H1 (cell line): ENCODE measurements around the gene GAK. TPM values are rescaled to one million over a fixed set of nuclear protein-coding genes. Genes with fewer than 3 reads are reported as not detected.

Experiments
- CTCF ChIA-PET: fragments of 300-600 bp; sonication (Branson Sonifier 250); formaldehyde crosslinking; loops from one replicate; lab custom pipeline; 2021; ENCODE audit not compliant: partially characterized antibody; lab: Charles Lee
- POLR2A ChIA-PET: fragments of 300-600 bp; sonication (Branson Sonifier 250); formaldehyde crosslinking; loops from one replicate; lab custom pipeline; 2021; ENCODE audit warnings: inconsistent platforms; ENCODE audit not compliant: partially characterized antibody; lab: Charles Lee
- DNase-seq, 2 experiments: peaks; one replicate each; pipeline versions ENCODE4 v3.0.0 to v3.0.0-alpha.2; 2010 to 2022; ENCODE audit warnings: low spot score in 2 of 2, low read depth in 1 of 2, mixed read lengths in 1 of 2
- FAIRE-seq: peaks from 2 replicates; lab custom pipeline; 2011; peaks lifted over from hg19 to GRCh38; lab: Jason Lieb, UNC
- H2AFZ ChIP-seq: 2 replicates; pipeline ENCODE4 v1.8.1; 2012; ENCODE audit warnings: low read length, inconsistent platforms
- H2AK5ac ChIP-seq: 2 replicates; pipeline ENCODE4 v1.6.1; 2013; ENCODE audit warnings: low read depth, low read length
- H2BK120ac ChIP-seq: replicated peaks from 2 replicates; pipeline ENCODE3; 2013; ENCODE audit warnings: low read depth, low read length, inconsistent platforms
- H2BK12ac ChIP-seq: 2 replicates; pipeline ENCODE4 v1.6.1; 2013; ENCODE audit warnings: low read depth, low read length
- H2BK15ac ChIP-seq: 2 replicates; pipeline ENCODE4 v1.6.1; 2013; ENCODE audit warnings: low read length
- H2BK20ac ChIP-seq: 2 replicates; pipeline ENCODE4 v1.6.1; 2013; ENCODE audit warnings: low read length
- H2BK5ac ChIP-seq: 2 replicates; pipeline ENCODE4 v1.6.1; 2013; ENCODE audit warnings: low read depth, low read length
- H3K14ac ChIP-seq: 2 replicates; pipeline ENCODE4 v1.6.1; 2013; ENCODE audit warnings: inconsistent platforms; ENCODE audit not compliant: insufficient read length
- H3K18ac ChIP-seq: 2 replicates; pipeline ENCODE4 v1.6.1; 2013; ENCODE audit warnings: low read length; ENCODE audit errors: extremely low read depth
- H3K23ac ChIP-seq: 2 replicates; pipeline ENCODE4 v1.6.1; 2013; ENCODE audit warnings: inconsistent platforms; ENCODE audit not compliant: insufficient read length
- H3K23me2 ChIP-seq: 2 replicates; pipeline ENCODE4 v1.6.1; 2013; ENCODE audit warnings: low read depth, low read length
- H3K27ac ChIP-seq: 2 replicates; pipeline ENCODE4 v1.6.1; 2011; ENCODE audit warnings: low read depth, low read length, inconsistent platforms
- H3K27me3 ChIP-seq, 4 experiments: replicated peaks in 1 of 4; 1 replicate in 1 of 4; 2 replicates in 3 of 4; pipeline versions ENCODE4 v1.6.1 to v1.8.1; 2011 to 2013; ENCODE audit warnings: low read length in 3 of 4, mild to moderate bottlenecking in 3 of 4, inconsistent platforms in 2 of 4, mixed read lengths in 2 of 4, moderate library complexity in 1 of 4; ENCODE audit not compliant: control insufficient read depth in 3 of 4, insufficient read depth in 3 of 4; ENCODE audit errors: extremely low read depth in 1 of 4
- H3K36me3 ChIP-seq, 4 experiments: 2 replicates each; pipeline versions ENCODE4 v1.6.1 to v1.8.1; 2011 to 2013; ENCODE audit warnings: mild to moderate bottlenecking in 4 of 4, low read length in 3 of 4, moderate library complexity in 2 of 4, control low read depth in 1 of 4, inconsistent platforms in 1 of 4; ENCODE audit not compliant: insufficient read depth in 4 of 4, control insufficient read depth in 2 of 4
- H3K4ac ChIP-seq: replicated peaks from 2 replicates; pipeline ENCODE3; 2013; ENCODE audit warnings: low read length, low read depth, mixed read lengths, inconsistent platforms; ENCODE audit not compliant: insufficient read length
- H3K4me1 ChIP-seq, 4 experiments: replicated peaks in 1 of 4; 1 replicate in 1 of 4; 2 replicates in 3 of 4; pipeline versions ENCODE4 v1.6.1 to v1.8.1; 2011 to 2013; ENCODE audit warnings: low read length in 3 of 4, inconsistent platforms in 2 of 4, mixed read lengths in 1 of 4; ENCODE audit not compliant: insufficient read depth in 4 of 4, control insufficient read depth in 3 of 4
- H3K4me2 ChIP-seq, 2 experiments: 2 replicates each; pipeline versions ENCODE4 v1.6.1 to v1.8.1; 2011 to 2013; ENCODE audit warnings: low read depth in 2 of 2, low read length in 2 of 2, control low read depth in 1 of 2, inconsistent platforms in 1 of 2, mild to moderate bottlenecking in 1 of 2; ENCODE audit not compliant: insufficient read depth in 1 of 2
- H3K4me3 ChIP-seq, 4 experiments: fragments of 200-600, 300-600 bp in 1 of 4; sonication (generic), shearing (Covaris generic), sonication (Bioruptor Twin) in 1 of 4; 2 replicates each; pipeline versions ENCODE4 v1.5.1 to v1.8.1; 2011 to 2016; ENCODE audit warnings: low read length in 4 of 4, low read depth in 3 of 4, control low read depth in 2 of 4, inconsistent platforms in 2 of 4, mild to moderate bottlenecking in 2 of 4, mixed read lengths in 1 of 4, moderate library complexity in 1 of 4; ENCODE audit not compliant: insufficient read depth in 2 of 4; ENCODE audit errors: extremely low read depth in 1 of 4
- H3K56ac ChIP-seq: replicated peaks from 2 replicates; pipeline ENCODE3; 2013; ENCODE audit warnings: low read depth, mild to moderate bottlenecking, mixed read lengths, low read length, inconsistent platforms; ENCODE audit not compliant: insufficient read length
- H3K79me1 ChIP-seq: 2 replicates; pipeline ENCODE4 v1.6.1; 2013; ENCODE audit warnings: low read depth, low read length, control low read depth
- H3K79me2 ChIP-seq, 2 experiments: 2 replicates each; pipeline versions ENCODE4 v1.6.1 to v1.8.1; 2012 to 2013; ENCODE audit warnings: low read length in 2 of 2, mild to moderate bottlenecking in 2 of 2, inconsistent platforms in 1 of 2; ENCODE audit not compliant: insufficient read depth in 2 of 2, control insufficient read depth in 1 of 2
- H3K9ac ChIP-seq, 4 experiments: replicated peaks in 1 of 4; 1 replicate in 1 of 4; 2 replicates in 3 of 4; pipeline versions ENCODE4 v1.6.1 to v1.8.1; 2011 to 2013; ENCODE audit warnings: low read depth in 3 of 4, low read length in 3 of 4, control low read depth in 2 of 4, mild to moderate bottlenecking in 2 of 4, moderate library complexity in 2 of 4, inconsistent platforms in 1 of 4; ENCODE audit errors: extremely low read depth in 1 of 4
- H3K9me3 ChIP-seq, 2 experiments: 2 replicates each; pipeline versions ENCODE4 v1.6.1 to v1.8.1; 2012 to 2013; ENCODE audit warnings: mild to moderate bottlenecking in 2 of 2, moderate library complexity in 2 of 2, control low read depth in 1 of 2, inconsistent platforms in 1 of 2, low read depth in 1 of 2, low read length in 1 of 2, mixed read lengths in 1 of 2; ENCODE audit not compliant: insufficient read depth in 2 of 2
- H4K20me1 ChIP-seq, 2 experiments: replicated peaks in 1 of 2; 2 replicates each; pipeline versions ENCODE3 to v1.8.1; 2011 to 2013; ENCODE audit warnings: inconsistent platforms in 2 of 2, low read length in 2 of 2, mild to moderate bottlenecking in 1 of 2; ENCODE audit not compliant: insufficient read depth in 2 of 2, control insufficient read depth in 1 of 2
- H4K5ac ChIP-seq: 2 replicates; pipeline ENCODE4 v1.6.1; 2013; ENCODE audit warnings: low read length, low read depth, mixed read lengths, inconsistent platforms; ENCODE audit not compliant: insufficient read length
- H4K8ac ChIP-seq: 2 replicates; pipeline ENCODE4 v1.8.0; 2013; ENCODE audit warnings: mild to moderate bottlenecking, moderate library complexity, low read length, inconsistent platforms; ENCODE audit not compliant: insufficient read depth; ENCODE audit errors: extremely low read depth
- H4K91ac ChIP-seq: replicated peaks from 2 replicates; pipeline ENCODE3; 2013; ENCODE audit warnings: low read length, mixed read lengths, inconsistent platforms; ENCODE audit not compliant: insufficient read length
- POLR2AphosphoS5 ChIP-seq: IDR thresholded peaks from 2 replicates; pipeline ENCODE4 v1.6.1; 2011; ENCODE audit warnings: low read depth, low read length
- WGBS, 2 experiments: shearing (Covaris generic) in 1 of 2; methylation state at CpG; one replicate each; pipeline versions ENCODE4 v1.1.6 to v1.1.7; 2013 to 2015; ENCODE audit warnings: low lambda C conversion rate in 2 of 2, mixed read lengths in 2 of 2, inconsistent platforms in 1 of 2, low coverage in 1 of 2, missing lambda C conversion rate in 1 of 2; ENCODE audit not compliant: insufficient replicate concordance in 2 of 2, insufficient coverage in 1 of 2, insufficient read length in 1 of 2; ENCODE audit errors: extremely low coverage in 1 of 2, missing lambda C conversion rate in 1 of 2; 5-methylcytosine and 5-hydroxymethylcytosine counted together
- polyA plus RNA-seq, 7 experiments: library from polyadenylated mRNA; depleted of rRNA in 3 of 7; stranded (reverse) in 5 of 7; unstranded in 2 of 7; fragments of >200 nt in 5 of 7; fragments of 200-250 nt in 2 of 7; gene quantifications; 1 replicate in 5 of 7; 2 replicates in 1 of 7; 4 replicates in 1 of 7; pipeline versions ENCODE4 v1.2.1 to v1.2.3, GENCODE V29; 2011 to 2013; ENCODE audit warnings: missing spikeins in 2 of 7, mixed read lengths in 2 of 7
- total RNA-seq: library from RNA; stranded (reverse); fragmentation: NEBNext Ultra II Directional; extraction: Animal tissue kit (Norgen Biotek cat#: 25700); gene quantifications from 2 replicates; pipeline ENCODE4 v1.2.1, GENCODE V29; 2021
- TF ChIP-seq, protein P1 (sequence below): IDR thresholded peaks from 2 replicates; pipeline ENCODE4 v1.6.1; 2012; ENCODE audit warnings: inconsistent platforms

The GAK gene
- total and polyA plus RNA-seq, 2 of the 8 experiments (the other 6 are each of a cell fraction or from before 2014, with no cell fraction given) = 31.5 to 70.8 TPM

DNA sequence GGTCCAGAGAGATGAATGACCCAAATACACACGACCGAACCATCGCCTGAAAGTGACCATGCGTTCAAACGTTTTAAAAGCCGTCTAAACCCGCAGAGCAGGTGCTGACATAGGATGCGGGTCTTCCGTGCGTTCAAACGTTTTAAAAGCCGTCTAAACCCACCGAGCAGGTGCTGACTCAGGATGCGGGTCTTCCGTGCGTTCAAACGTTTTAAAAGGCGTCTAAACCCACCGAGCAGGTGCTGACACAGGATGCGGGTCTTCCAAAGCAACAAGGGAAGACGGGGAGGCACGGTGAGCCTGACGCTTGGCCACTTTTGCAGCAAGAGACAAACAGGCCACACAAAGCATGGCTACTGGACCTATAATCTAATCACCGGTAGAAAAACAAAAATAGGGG lies 47.2 kb downstream of the GAK start:
- Histone ChIP-seq H3K27me3 (no peaks in the 10 kb centered on the region), H4K91ac (no peak overlapping the region), H3K4me2 (no peak overlapping the region), H3K4ac (no peak overlapping the region), H2BK120ac (no peak overlapping the region), H3K79me1 (no peaks in the 10 kb centered on the region; the same call in 1 of the 2 replicates), H3K4me3 (no peak overlapping the region), H3K27ac (no peak overlapping the region), H3K18ac (no peak overlapping the region), H3K36me3 (peaks cover 0 to 11% (median 7%) of the 10 kb centered on the region in 4 experiments; a peak in 6 of 8 replicates), H4K8ac (no peak overlapping the region), H3K9me3 (peaks cover 0 to 6% of the 10 kb centered on the region in 2 experiments; a peak in 1 of 4 replicates), H2BK15ac (no peak overlapping the region), H2BK12ac (no peak overlapping the region), H3K14ac (no peak overlapping the region), H3K79me2 (no peaks in the 10 kb centered on the region), H3K4me1 (no peaks in the 10 kb centered on the region), H3K9ac (no peak overlapping the region), H2AFZ (no peak overlapping the region), H3K23ac (no peak overlapping the region), H3K23me2 (no peaks in the 10 kb centered on the region; the same call in 1 of the 2 replicates), H2AK5ac (no peak overlapping the region), H3K56ac (no peak overlapping the region), H2BK20ac (no peak overlapping the region), H2BK5ac (no peak overlapping the region), H4K20me1 (peaks cover 0 to 19% of the 10 kb centered on the region in 2 experiments), H4K5ac (no peak overlapping the region)
- FAIRE-seq (no peak), DNase-seq (no peak)
- POLR2A ChIA-PET = interaction anchor here (1.4 kb wide), 1 partner anchor 29 kb away, joined by 5 read pairs; no protein-coding TSS in a partner anchor
- CTCF ChIA-PET = no interaction called here
- no peak for TF ChIP-seq POLR2AphosphoS5
- TF ChIP-seq, protein P1, sequence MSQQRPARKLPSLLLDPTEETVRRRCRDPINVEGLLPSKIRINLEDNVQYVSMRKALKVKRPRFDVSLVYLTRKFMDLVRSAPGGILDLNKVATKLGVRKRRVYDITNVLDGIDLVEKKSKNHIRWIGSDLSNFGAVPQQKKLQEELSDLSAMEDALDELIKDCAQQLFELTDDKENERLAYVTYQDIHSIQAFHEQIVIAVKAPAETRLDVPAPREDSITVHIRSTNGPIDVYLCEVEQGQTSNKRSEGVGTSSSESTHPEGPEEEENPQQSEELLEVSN = no peak
- WGBS, 2 experiments = 91% methylated on average over 24 of the region's 24 CpGs; no CpG with 5 or more reads in 1 of the 2 experiments
